HCT116 (cell line): ENCODE data around the gene DPP9. TPM values are rescaled to one million over a fixed set of nuclear protein-coding genes. Genes with fewer than 3 reads are reported as not detected.
A peak's percentile ranks its signal among the peaks of the same experiment; 100 is the strongest.

Experiments
- ATAC-seq: fragments of 200-7000 bp; cut with Tn5 transposase; 2 replicates; pipeline ENCODE4 v1.9.1; 2020; ENCODE audit warnings: mild to moderate bottlenecking, moderate library complexity
- BruUV-seq: library from RNA; stranded (reverse); fragments of 400-500 nt; replicated peaks from 2 replicates; lab custom pipeline; 2021; lab: Mats Ljungman, UMichigan
- CTCF ChIA-PET: fragments of 300-600 bp; sonication (Branson Sonifier 250); formaldehyde crosslinking; loops from one replicate; lab custom pipeline; 2021; ENCODE audit warnings: antibody characterized with exemption; lab: Charles Lee
- POLR2A ChIA-PET: fragments of 300-600, 350-600 bp; sonication (Branson Sonifier 250); formaldehyde crosslinking; loops from one replicate; lab custom pipeline; 2021; ENCODE audit warnings: antibody characterized with exemption; lab: Charles Lee
- RAD21 ChIA-PET, 2 experiments: fragments of 300-600 bp; sonication (Branson Sonifier 250); formaldehyde crosslinking; loops; one replicate each; lab custom pipeline; 2023; ENCODE audit warnings: low total read pairs in 2 of 2; ENCODE audit not compliant: uncharacterized antibody in 2 of 2, unreplicated experiment in 2 of 2, low non-redundant PET in 1 of 2; lab: Charles Lee
- DNase-seq: peaks from one replicate; pipeline ENCODE4 v3.0.0-alpha.2; 2010; ENCODE audit warnings: low read depth, low spot score
- H2AFZ ChIP-seq: fragments of 200-600 bp; shearing (Covaris generic), sonication (generic); 2 replicates; pipeline ENCODE4 v1.6.1; 2017; ENCODE audit warnings: low read depth, mixed run types, mixed read lengths, antibody characterized with exemption, low read length; ENCODE audit not compliant: poor library complexity, severe bottlenecking
- H3K27ac ChIP-seq: 2 replicates; pipeline ENCODE4 v1.5.1; 2012; ENCODE audit warnings: low read depth, low read length
- H3K27me3 ChIP-seq: fragments of 200-600 bp; sonication (generic); 2 replicates; pipeline ENCODE4 v1.6.1; 2016; ENCODE audit warnings: mixed run types, low read length, mixed read lengths; ENCODE audit not compliant: insufficient read depth
- H3K36me3 ChIP-seq, 2 experiments: fragments of 200-500 bp in 1 of 2; fragments of 200-600 bp in 1 of 2; sonication (Bioruptor generic) in 1 of 2; sonication (generic) in 1 of 2; 2 replicates each; pipeline versions ENCODE4 v1.5.1 to v1.6.1; 2014 to 2016; ENCODE audit warnings: low read length in 2 of 2, inconsistent platforms in 1 of 2, mixed read lengths in 1 of 2, mixed run types in 1 of 2; ENCODE audit not compliant: insufficient read depth in 2 of 2, control insufficient read depth in 1 of 2
- H3K4me1 ChIP-seq, 2 experiments: fragments of 200-600 bp in 1 of 2; sonication (generic) in 1 of 2; 2 replicates each; pipeline versions ENCODE4 v1.5.1 to v1.6.1; 2012 to 2017; ENCODE audit warnings: low read length in 2 of 2, inconsistent platforms in 1 of 2, mild to moderate bottlenecking in 1 of 2, mixed read lengths in 1 of 2, mixed run types in 1 of 2, moderate library complexity in 1 of 2; ENCODE audit not compliant: insufficient read depth in 2 of 2, control insufficient read depth in 1 of 2
- H3K4me2 ChIP-seq: fragments of 200-600 bp; sonication (generic); 2 replicates; pipeline ENCODE4 v1.6.1; 2017; ENCODE audit warnings: mixed run types, low read length, mixed read lengths
- H3K4me3 ChIP-seq, 2 experiments: fragments of 200-600 bp in 1 of 2; sonication (generic) in 1 of 2; replicated peaks in 1 of 2; 2 replicates each; pipeline ENCODE4 v1.5.1; 2011 to 2016; ENCODE audit warnings: low read length in 2 of 2, control low read depth in 1 of 2, low read depth in 1 of 2, mild to moderate bottlenecking in 1 of 2, mixed read lengths in 1 of 2, mixed run types in 1 of 2
- H3K79me2 ChIP-seq: fragments of 200-600 bp; sonication (generic); 2 replicates; pipeline ENCODE4 v1.6.1; 2017; ENCODE audit warnings: mild to moderate bottlenecking, mixed run types, low read length, moderate library complexity, mixed read lengths; ENCODE audit not compliant: insufficient read depth
- H3K9ac ChIP-seq: fragments of 200-600 bp; sonication (generic); 2 replicates; pipeline ENCODE4 v1.6.1; 2016; ENCODE audit warnings: low read length, mixed read lengths
- H3K9me2 ChIP-seq: fragments of 200-600 bp; sonication (generic), shearing (Covaris generic); 2 replicates; pipeline ENCODE4 v1.6.1; 2017; ENCODE audit warnings: mixed run types, mild to moderate bottlenecking, moderate library complexity; ENCODE audit not compliant: insufficient read depth
- H3K9me3 ChIP-seq, 2 experiments: fragments of 200-500 bp in 1 of 2; fragments of 200-600 bp in 1 of 2; sonication (Bioruptor generic) in 1 of 2; sonication (generic) in 1 of 2; 2 replicates each; pipeline ENCODE4 v1.6.1; 2014 to 2017; ENCODE audit warnings: low read length in 2 of 2, mixed read lengths in 2 of 2, inconsistent platforms in 1 of 2, low read depth in 1 of 2, mild to moderate bottlenecking in 1 of 2, mixed run types in 1 of 2, moderate library complexity in 1 of 2; ENCODE audit not compliant: control insufficient read depth in 1 of 2, insufficient read depth in 1 of 2
- H4K20me1 ChIP-seq: fragments of 200-600 bp; sonication (generic), shearing (Covaris generic); 2 replicates; pipeline ENCODE4 v1.6.1; 2017; ENCODE audit warnings: mixed run types, mild to moderate bottlenecking, moderate library complexity; ENCODE audit not compliant: insufficient read depth
- EGR1 ChIP-seq: IDR thresholded peaks from 2 replicates; pipeline ENCODE4 v1.6.1; 2012; ENCODE audit warnings: low read depth
- JUND ChIP-seq: IDR thresholded peaks from 2 replicates; pipeline ENCODE4 v1.6.1; 2012
- POLR2A ChIP-seq: IDR thresholded peaks from 2 replicates; pipeline ENCODE4 v1.7.0; 2011; ENCODE audit warnings: borderline replicate concordance; ENCODE audit not compliant: insufficient read depth, insufficient read length; ENCODE audit errors: extremely low read depth
- RAD21 ChIP-seq: IDR thresholded peaks from 2 replicates; pipeline ENCODE4 v1.6.1; 2012; ENCODE audit warnings: low read depth, mild to moderate bottlenecking
- REST ChIP-seq: IDR thresholded peaks from 2 replicates; pipeline ENCODE4 v1.6.1; 2012; ENCODE audit warnings: low read depth
- intact Hi-C: fragments of 100-400 bp; cut with micrococcal nuclease; formaldehyde crosslinking; loops from 2 replicates; pipeline ENCODE4 v1.10.0; 2022
- total RNA-seq: library from RNA; stranded (reverse); gene quantifications from one replicate; pipeline ENCODE4 v1.2.1, GENCODE V29; 2021; ENCODE audit not compliant: unreplicated experiment

DPP9 gene
- total RNA-seq, 1 experiment from 2014 or later: 67.6 TPM

- H3K9ac ChIP-seq: no peak overlapping the region
- 0 out of 2 replicates have a peak overlapping the region, but pooled peaks have one; percentile 2 for H3K27ac ChIP-seq
- POLR2A ChIA-PET: interaction anchor here (1.4 kb wide), 1 partner anchor 34 kb away, joined by 4 read pairs; no protein-coding TSS in a partner anchor
- intact Hi-C loops: no loop called here
- peak; percentile 51 for DNase-seq
- ATAC-seq: peak; percentile 79
- CTCF ChIA-PET: interaction anchor here (1.1 kb wide), 1 partner anchor 8 kb away, joined by 3 read pairs; no protein-coding TSS in a partner anchor
- H3K4me3 ChIP-seq: no peak overlapping the region
- H3K36me3 ChIP-seq: peaks cover 0 to 28% of the 10 kb centered on the region in 2 experiments; a peak in 1 of 4 replicates
- H3K4me1 ChIP-seq: peaks cover 4 to 25% of the 10 kb centered on the region in 2 experiments; a peak in 3 of 4 replicates
- H3K27me3 ChIP-seq: no peaks in the 10 kb centered on the region
- no peaks in the 10 kb centered on the region for H3K9me3 ChIP-seq
- no peaks in the 10 kb centered on the region for H3K9me2 ChIP-seq
- RAD21 ChIA-PET: no interaction called here
- no peak overlapping the region for H3K4me2 ChIP-seq
- no peaks in the 10 kb centered on the region for H4K20me1 ChIP-seq
- BruUV-seq: no TSS peak
- TF ChIP-seq RAD21: no peak
- TF ChIP-seq EGR1: no peak
- TF ChIP-seq JUND: no peak
- no peak for TF ChIP-seq REST
- TF ChIP-seq POLR2A: no peak
- H2AFZ ChIP-seq: no peak overlapping the region
- H3K79me2 ChIP-seq: no peaks in the 10 kb centered on the region
Measured at GRCh38 chr19:4678881-4679790, 44.5 kb downstream of the DPP9 start.
